NCI-H2029 (cell line): ENCODE data around the gene MDFI.

Experiments
- DNase-seq: peaks from one replicate; lab custom pipeline; 2025; lab: John Stamatoyannopoulos, UW

The MDFI gene

GRCh38 chr6:41634657-41635056 lies 3.6 kb upstream of the MDFI start:
- DNase-seq = no peak

DNA sequence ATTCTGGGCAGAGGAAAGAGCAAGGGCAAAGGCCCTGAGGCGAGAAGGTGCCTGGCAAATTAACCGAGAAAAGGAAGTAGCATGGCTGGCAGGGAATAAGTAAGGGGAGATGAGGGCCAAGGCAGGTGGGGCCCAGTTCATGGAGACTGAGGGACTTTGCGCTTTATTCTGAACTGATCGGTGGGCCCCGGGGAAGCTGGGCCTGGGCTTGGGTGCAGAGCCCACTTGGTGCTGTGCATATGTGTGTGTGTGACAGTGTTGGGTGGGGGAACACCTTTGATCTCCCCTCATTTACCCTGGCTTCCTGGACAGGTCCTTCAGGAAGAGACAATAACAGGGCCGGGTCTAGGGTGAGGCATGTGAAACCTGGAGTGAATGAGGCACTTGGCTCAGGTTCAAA lies 2.9 kb upstream of the MDFI start:
- DNase-seq = no peak

DNA sequence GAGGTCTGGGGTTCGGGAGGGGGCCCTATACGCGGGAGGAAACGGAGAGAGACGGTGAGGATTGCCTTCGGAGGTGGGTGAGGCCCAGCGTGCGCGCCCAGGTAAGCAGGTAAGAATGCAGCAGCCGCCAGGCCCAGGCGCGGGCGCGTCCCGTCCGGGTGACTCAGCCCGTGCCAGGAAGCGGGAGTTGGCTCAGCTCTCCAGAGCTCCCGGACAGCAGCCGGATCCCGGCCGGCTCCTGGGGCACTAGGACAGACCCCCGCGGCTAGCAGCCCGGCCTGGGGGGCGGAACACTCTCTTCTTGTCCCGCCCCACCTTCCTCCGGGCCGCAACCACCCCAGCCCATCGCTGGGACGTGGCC lies 1.5 kb upstream of the MDFI start:
- DNase-seq = no peak

GRCh38 chr6:41637194-41638001 lies 870 bp upstream of the MDFI start:
- DNase-seq = no peak

DNA sequence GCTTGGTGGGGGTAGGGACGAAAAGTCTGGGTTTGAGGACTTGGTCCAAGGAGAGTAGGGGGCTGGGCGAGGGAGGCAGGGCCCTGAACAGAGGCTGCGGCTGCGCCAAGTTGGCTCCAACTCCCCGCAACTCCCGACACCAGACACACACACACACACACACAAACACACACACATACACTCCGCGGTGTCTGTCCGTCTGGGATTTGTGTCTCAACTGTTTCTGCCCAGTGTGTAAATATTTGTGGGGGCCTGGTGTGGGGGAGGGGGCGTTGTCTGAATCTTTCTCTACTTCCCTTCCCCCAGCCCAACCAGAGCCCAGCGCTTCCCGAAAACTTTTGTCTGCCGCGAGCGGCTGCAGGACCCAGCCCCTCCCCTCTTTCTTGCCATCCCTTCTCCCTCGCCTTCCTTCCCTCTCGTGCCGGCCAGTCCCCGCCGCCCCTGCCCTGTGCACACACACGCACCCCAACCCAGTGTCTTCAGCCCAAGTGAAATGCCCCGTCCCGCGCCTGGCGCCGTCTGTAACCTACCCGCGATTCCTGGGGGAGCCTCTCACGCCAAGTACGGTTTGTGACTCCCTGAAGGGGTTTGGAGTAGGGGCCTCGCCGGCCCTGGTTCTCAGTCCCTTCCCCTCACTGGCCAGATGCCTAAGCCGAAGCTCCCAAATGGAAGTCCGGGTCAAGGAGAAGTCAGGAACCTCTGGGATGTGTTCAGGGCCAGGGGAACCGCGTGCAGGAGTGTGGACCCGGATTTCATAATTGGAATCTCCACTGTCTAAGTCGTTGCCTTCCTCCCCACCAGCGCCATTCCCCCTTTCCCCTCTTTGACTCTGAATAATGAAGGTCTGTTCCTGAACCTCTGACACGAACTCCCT lies 904 bp downstream of the MDFI start:
- DNase-seq = no peak

- DNase-seq = no peak
Measured at GRCh38 chr6:41639809-41640371, 1.6 kb downstream of the MDFI start.

GRCh38 chr6:41640426-41640825 lies 2.2 kb downstream of the MDFI start:
- DNase-seq = no peak

DNA sequence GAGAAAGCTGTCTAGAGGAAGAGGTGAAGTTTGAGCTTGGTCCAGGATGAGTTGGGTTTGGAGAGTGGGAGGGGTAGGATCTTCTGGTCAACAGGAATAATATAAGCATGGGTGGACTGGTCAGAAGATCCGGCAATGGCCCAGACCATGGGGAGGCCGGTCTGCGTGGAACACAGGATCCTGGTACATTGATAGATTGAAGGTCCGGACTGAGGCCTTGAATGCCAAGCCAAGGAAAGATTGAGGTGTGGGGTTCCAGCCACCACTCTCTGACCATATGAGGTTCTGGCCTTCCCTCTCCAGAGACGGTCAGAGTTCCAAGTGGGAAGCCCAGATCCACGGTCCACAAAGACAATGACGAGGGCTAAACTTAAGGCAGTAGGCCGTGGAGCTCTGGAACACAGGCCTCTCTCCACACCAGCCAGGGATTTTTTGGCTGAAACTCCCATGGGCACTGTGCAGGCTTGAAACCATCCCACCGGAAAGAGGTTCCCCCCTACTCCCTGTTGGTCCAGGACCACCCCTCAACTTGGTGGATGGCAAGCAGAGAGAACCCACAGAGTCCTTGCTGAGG lies 3.2 kb downstream of the MDFI start:
- DNase-seq = no peak

DNA sequence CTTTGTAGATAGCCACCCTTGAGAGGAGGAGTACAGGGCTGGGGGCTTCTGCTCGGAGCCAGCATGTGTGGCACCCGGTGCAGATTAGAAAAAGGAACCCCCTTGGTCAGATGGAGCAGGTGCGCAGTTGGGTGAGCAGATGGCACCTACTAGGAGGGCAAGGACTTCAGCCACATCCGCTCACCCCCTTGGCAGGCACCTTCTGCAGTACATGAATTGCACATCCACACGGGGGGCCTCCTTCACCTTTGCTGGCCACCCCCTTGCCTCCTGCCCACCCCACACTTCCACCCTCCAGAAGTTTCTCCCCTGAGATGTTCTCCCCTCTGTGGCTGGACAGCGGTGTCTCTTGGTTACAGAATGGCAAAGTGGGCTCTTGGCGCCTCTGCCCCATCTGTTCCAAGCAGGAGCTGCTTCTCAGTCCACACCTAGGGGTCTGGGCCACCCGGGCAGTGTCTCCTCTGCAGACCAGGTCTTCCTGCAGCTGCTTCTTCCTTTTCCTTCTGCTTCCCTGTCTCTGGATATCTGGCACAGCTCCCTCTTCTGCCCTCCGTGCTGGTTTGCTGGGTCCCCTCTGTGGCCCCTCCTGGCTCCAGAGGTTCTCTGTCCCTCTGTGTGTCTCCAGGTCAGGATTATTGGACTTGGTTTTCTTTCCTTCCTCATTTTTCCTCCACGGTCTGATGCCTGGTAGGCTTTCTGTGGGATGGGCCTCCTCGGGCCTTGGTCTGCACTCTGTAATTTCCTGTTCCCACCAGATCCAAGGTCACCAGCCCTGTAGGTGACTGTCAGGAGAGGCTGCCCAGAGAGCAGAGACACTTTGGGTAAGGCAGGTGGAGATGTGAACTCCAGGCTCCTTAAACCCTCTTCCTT lies 4.1 kb downstream of the MDFI start:
- DNase-seq = no peak

- no peak for DNase-seq
Measured at GRCh38 chr6:41642960-41643898, 5.0 kb downstream of the MDFI start.

DNA sequence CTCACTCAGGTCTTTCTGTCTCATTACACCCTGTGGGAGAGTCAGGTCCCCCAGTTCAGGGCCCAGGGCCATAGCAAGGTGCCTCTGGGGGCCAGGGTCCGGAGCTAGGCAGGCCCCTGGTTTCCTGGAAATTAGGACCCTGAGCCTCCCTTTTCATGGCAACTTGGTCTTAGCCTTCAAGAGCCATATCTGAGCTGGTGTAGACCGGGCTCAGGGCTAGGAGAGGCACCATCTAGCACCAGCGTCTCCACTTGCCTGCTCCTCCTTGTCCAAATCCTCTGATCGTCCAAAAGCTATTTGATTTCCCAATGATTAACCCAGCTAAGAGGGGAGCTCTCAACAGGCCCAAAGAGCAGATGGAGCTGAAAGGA lies 5.6 kb downstream of the MDFI start:
- DNase-seq = no peak

- DNase-seq = no peak
Measured at GRCh38 chr6:41644297-41644879, 6.1 kb downstream of the MDFI start.

DNA sequence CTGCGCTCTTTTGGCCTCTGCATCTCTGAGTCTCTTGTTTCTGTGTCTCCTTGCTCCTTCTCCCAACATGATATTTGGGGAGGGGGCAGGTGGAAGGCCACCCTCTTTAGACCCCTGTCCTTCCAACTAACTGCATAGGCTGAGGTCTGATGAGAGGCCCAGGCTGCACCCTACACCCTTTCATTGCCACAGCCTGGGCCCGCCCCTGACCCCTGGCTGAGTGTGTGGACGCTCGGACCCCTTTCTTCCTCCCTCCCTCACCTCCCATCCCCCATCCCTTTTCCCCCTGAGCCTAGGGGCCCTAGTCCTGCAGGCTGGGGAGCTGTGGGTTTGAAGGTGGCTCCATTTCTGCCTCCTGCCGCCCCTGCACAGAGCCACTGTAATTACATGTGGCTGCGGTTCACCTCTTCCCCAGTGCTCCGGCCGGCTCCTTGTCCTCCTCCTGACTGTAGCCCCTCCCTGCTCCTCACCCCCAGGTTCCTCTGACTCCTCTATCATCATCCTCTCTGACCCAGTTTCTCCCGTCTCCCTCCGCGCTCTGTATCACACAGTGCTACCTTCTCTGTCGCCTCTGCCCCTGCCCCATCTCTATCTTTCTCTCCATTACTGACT lies 6.8 kb downstream of the MDFI start:
- DNase-seq = no peak

- DNase-seq = no peak
Measured at GRCh38 chr6:41646026-41646795, 7.9 kb downstream of the MDFI start.

- no peak for DNase-seq
Measured at GRCh38 chr6:41647061-41647511, 8.8 kb downstream of the MDFI start.

- DNase-seq = no peak
Measured at GRCh38 chr6:41648070-41648585, 9.9 kb downstream of the MDFI start.

GRCh38 chr6:41648921-41649320 lies 10.7 kb downstream of the MDFI start:
- DNase-seq = no peak

DNA sequence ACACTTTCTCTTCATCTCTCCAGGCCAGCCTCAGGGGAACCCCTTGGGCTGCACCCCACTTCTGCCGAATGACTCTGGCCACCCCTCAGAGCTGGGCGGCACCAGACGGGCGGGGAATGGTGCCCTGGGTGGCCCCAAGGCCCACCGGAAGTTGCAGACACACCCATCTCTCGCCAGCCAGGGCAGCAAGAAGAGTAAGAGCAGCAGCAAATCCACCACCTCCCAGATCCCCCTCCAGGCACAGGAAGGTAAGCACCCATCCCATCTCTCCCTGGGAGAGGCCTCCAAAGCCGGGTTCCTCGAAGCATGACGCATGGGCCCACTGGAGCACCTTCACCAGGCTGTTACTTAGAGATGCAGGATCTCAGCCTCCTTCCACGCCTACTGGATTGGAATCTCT lies 11.3 kb downstream of the MDFI start:
- DNase-seq = no peak

GRCh38 chr6:41650120-41650519 lies 11.9 kb downstream of the MDFI start:
- DNase-seq = no peak
